Activated CD4-positive, alpha-beta T cell treated with anti-CD3 and anti-CD28 coated beads for 4 hours (primary cell): ENCODE measurements around the gene PRKCE.

Experiments used
- DNase-seq, 2 donors: peaks; one replicate each; pipeline ENCODE4 v3.0.0-alpha.2; 2020

The PRKCE gene

GRCh38 chr2:45634223-45634622, 17.3 kb upstream of the PRKCE start:
- no peak for DNase-seq

- no peak for DNase-seq
These were observed 15.5 kb upstream of the PRKCE start for GRCh38 chr2:45636008-45636407.

- DNase-seq, result no peak
These were observed 14.0 kb upstream of the PRKCE start for GRCh38 chr2:45637440-45637839.

- DNase-seq, result no peak
These were observed 10.9 kb upstream of the PRKCE start for GRCh38 chr2:45640576-45640975.

- DNase-seq, result no peak
These were observed 8.4 kb upstream of the PRKCE start for GRCh38 chr2:45643095-45643494.

GRCh38 chr2:45643543-45644542, 7.6 kb upstream of the PRKCE start:
- peak; percentile 71 to 72 for DNase-seq

- no peak for DNase-seq
These were observed 5.2 kb upstream of the PRKCE start for GRCh38 chr2:45646289-45646688.

GRCh38 chr2:45647356-45647755, 4.1 kb upstream of the PRKCE start:
- no peak for DNase-seq

GRCh38 chr2:45647986-45648520, 3.4 kb upstream of the PRKCE start:
- no peak for DNase-seq

GRCh38 chr2:45648636-45649035, 2.8 kb upstream of the PRKCE start:
- DNase-seq, result no peak

GRCh38 chr2:45649462-45649857, 2.0 kb upstream of the PRKCE start:
- DNase-seq, result no peak

GRCh38 chr2:45649858-45650811, 1.3 kb upstream of the PRKCE start:
- peak; percentile 60 to 65 for DNase-seq

GRCh38 chr2:45650851-45651414, 542 bp upstream of the PRKCE start:
- peak; percentile 92 to 97 for DNase-seq

- peak; percentile 17 to 24 for DNase-seq
These were observed 886 bp downstream of the PRKCE start for GRCh38 chr2:45652090-45653031.

GRCh38 chr2:45653122-45653913, 1.8 kb downstream of the PRKCE start:
- DNase-seq, result no peak

GRCh38 chr2:45654250-45654649, 2.8 kb downstream of the PRKCE start:
- DNase-seq, result no peak

- DNase-seq, result no peak
These were observed 10.4 kb downstream of the PRKCE start for GRCh38 chr2:45661828-45662227.

GRCh38 chr2:45664635-45665261, 13.3 kb downstream of the PRKCE start:
- DNase-seq, result no peak

- DNase-seq, result no peak
These were observed 17.0 kb downstream of the PRKCE start for GRCh38 chr2:45668509-45668908.

- DNase-seq, result no peak
These were observed 17.6 kb downstream of the PRKCE start for GRCh38 chr2:45669032-45669486.
